Renal cortex interstitium (tissue), 15 donors: ENCODE data around the gene OPN5. TPM values are rescaled to one million over a fixed set of nuclear protein-coding genes. Genes with fewer than 3 reads are reported as not detected.
"Not testable (repeated sequence)": the region's sequence is repeated elsewhere in the genome, so short reads cannot be mapped to it uniquely, and the experiment has no call there.

ENCODE experiments used
- DNase-seq, 11 donors: peaks; one replicate each; pipeline ENCODE4 v3.0.0-alpha.2; 2013; ENCODE audit warnings: low read depth in 9 of 11, low spot score in 4 of 11; ENCODE audit errors: extremely low read depth in 1 of 11
- long read RNA-seq, 16 experiments: transcript quantifications; one replicate each; lab custom pipeline, GENCODE V29; 2026
- polyA plus RNA-seq, 3 donors: library from polyadenylated mRNA; unstranded; fragments of 120-200 nt; gene quantifications; one replicate each; pipeline ENCODE4 v1.2.1, GENCODE V29; 2013; ENCODE audit not compliant: insufficient read length in 3 of 3

OPN5 gene
- polyA plus RNA-seq, result 1 to 10 TPM in 1 of 3 donors, under 1 TPM in 2; 0.56 to 1.1 (median 0.72) TPM
- long read RNA-seq, donor 1, result 0 reads
- long read RNA-seq, donor 2, result 0 reads
- long read RNA-seq, donor 3, result 0 reads
- long read RNA-seq, donor 4, result 0 reads
- long read RNA-seq, donor 5, result 0 reads
- long read RNA-seq, donor 6, result 0 reads
- long read RNA-seq, donor 7, result 0 reads
- long read RNA-seq, donor 8, result 0 reads
- long read RNA-seq, donor 9, result 0 reads
- long read RNA-seq, donor 10, result 0 reads
- long read RNA-seq, donor 11, result 0 reads
- long read RNA-seq, donor 12, result 0 reads
- long read RNA-seq, donor 13, result 0 reads
- long read RNA-seq, donor 14, result 0 reads
- long read RNA-seq, donor 15, result 0 reads
- long read RNA-seq, donor 16, result 0 reads

GRCh38 chr6:47781732-47782131, at the start of gene OPN5:
OPN5 (plus strand) TSS chr6:47782032; CDS start chr6:47782067, 35 bp downstream.
- DNase-seq, result no peak

DNA sequence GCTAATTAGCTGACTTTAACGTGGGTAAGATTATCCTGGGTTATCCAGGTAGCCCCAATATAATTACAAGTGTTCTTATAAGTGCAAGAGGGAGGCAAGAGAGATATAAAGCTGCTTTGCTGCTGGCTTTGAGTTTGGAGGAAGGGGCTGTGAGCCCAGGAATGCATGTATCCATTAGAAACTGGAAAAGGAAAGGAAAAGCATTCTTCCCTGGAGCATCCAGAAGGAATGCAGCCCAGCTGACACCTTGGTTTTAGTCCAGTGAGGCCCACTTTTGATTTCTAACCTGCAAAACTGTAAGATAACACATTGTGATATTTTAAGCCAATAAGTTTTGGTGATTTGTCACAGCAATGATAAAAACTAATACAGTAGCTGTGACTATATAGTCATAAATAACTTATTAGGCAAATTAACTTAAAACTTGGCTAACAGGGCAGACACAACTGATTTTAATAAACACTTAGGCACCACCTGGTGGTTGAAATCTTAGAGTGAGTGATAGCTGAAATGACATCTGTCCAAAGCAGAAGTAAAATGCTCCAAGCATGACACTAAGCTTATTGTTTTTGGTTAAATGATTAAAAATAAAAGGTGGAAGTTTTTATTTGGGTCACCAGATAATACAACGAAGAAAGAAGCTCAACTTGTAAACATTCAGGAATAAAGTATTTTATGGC, 47.8 kb upstream of the OPN5 start:
- no peak for DNase-seq

GRCh38 chr6:47734831-47735481, 46.9 kb upstream of the OPN5 start:
- no peak for DNase-seq

DNA sequence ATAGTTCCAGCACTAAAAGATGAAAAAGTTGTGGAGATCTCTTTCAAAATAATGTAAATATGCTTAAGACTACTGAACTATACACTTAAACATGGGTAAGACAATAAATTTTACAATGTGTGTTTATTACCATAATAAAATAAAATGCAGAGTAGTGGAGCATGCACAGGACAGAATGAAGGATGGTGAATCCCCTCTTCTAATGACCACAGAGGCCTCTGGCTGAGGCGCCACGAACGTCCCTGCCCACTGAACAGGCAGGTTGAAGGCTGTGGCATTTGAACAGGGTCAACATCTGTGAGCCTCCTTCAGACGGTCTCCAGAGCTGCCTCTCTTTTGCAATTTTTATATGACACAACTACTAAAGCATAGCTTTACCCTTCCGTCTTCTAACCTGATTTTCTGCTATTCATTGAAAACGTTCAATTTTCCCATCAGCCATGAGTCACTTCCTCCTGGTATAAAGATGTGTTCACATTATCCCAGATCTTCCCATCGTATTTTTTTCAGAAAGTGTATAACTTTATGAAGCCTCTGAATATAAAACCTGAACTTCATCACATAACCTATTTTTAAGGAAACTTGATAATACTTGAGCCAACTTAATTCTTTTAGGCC, 45.6 kb upstream of the OPN5 start:
- DNase-seq, result no peak

GRCh38 chr6:47737406-47737805, 44.4 kb upstream of the OPN5 start:
- DNase-seq, result no peak

- DNase-seq, result no peak
These were observed 41.1 kb upstream of the OPN5 start for GRCh38 chr6:47740714-47741113.

DNA sequence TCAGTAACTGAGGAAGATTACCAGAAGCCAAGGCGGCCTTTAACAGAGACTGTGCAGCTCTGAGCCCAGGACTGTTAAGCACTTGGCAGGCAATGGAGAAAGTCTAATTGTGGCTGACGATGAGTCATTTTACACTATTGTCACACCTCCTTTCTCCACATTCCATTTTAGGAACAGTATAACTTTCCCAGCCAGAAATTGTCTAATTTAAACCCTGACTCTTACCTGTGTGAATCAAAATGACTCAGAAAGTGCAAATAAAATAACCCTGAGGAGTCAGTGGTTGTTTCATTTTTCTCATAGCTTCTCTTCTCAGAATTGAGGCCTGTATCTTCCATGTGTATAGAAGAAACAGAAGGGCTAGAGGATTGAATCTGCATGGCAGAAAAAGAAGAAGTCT, 40.0 kb upstream of the OPN5 start:
- DNase-seq, result no peak

- no peak for DNase-seq
These were observed 38.1 kb upstream of the OPN5 start for GRCh38 chr6:47743744-47744143.

GRCh38 chr6:47745269-47745668, 36.6 kb upstream of the OPN5 start:
- not testable (repeated sequence) for DNase-seq

DNA sequence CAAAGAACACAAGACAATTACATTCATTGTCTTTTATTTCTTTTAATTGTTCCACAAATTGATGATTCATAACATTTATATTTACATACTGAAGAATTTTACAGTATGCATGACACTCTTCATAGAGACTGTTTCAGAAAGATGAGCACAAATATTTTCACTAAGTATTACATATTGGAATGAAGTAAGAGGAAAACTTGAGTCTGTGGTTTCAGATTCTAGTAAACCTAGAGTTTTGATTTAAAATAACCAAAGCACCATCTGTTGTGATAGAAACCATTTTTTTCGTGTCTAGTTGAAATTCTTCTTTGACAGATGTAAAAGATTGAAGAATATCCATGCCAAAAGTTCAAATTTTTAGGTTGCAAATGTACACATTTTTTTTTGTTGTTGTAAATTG, 32.1 kb upstream of the OPN5 start:
- DNase-seq, result no peak

- no peak for DNase-seq
These were observed 29.0 kb upstream of the OPN5 start for GRCh38 chr6:47752801-47753200.

DNA sequence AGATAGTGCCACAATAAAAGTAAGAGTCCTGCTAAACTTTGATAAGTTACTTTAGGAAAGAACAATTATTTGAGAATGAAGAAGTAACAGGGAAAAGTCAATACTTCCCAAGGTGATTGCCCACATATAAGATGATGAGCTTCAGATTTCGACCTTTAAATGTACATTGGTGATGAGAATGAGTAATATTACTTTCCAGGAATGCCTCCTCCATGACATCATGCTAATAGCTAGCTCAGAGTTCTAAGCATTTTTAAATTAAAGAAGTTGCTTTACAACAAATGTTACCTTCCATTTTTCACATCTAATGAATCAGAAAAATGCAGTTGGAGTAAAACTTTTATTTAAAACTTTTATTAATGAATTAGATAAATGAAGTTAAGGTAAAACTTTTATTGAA, 22.5 kb upstream of the OPN5 start:
- DNase-seq, result no peak

- no peak for DNase-seq
These were observed 19.3 kb upstream of the OPN5 start for GRCh38 chr6:47762502-47762901.

DNA sequence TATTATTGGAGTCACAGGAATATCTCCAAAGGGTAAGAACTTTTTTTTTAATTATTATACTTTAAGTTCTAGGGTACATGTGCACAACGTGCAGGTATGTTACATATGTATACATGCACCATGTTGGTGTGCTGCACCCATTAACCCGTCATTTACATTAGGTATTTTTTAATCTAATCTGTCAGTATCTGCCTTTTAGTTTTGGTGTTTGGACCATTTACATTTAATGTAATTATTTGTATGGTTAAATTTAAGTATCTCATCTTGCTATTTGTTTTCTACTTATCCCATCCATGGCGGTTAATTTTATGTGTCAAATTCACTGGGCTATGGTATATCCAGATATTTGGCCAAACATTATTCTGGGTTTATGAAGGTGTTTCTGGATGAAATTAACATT, 15.4 kb upstream of the OPN5 start:
- DNase-seq, result no peak

- DNase-seq, result no peak
These were observed 14.7 kb upstream of the OPN5 start for GRCh38 chr6:47767102-47767501.

GRCh38 chr6:47769982-47770381, 11.8 kb upstream of the OPN5 start:
- no peak for DNase-seq

DNA sequence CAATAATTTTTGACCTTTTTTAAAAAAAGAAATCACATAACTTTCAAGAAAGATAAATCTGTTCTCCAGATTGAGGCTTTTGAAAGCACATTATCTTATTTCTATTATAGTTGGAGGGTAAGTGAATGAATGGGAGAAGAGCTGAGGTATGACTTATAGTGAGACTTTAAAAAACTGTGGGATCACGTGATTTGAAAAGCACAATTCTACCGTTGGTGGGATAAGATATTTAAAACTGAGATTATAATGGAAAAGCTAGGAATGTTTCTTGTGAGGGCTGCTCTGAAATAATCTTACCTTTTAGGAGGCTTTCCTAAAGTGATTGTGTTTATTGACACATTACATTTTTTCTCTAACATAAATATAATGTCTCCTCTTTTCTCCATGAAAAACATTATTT, 9.5 kb upstream of the OPN5 start:
- no peak for DNase-seq

GRCh38 chr6:47773005-47773404, 8.8 kb upstream of the OPN5 start:
- no peak for DNase-seq

GRCh38 chr6:47780510-47781356, 1.1 kb upstream of the OPN5 start:
- peak; percentile 29 to 65 (median 46) for DNase-seq
